Neural cell (in vitro differentiated cells): Measurements from ENCODE around the gene PLXNA3.

Source experiments
- CTCF ChIP-seq: fragments of 450-650 bp; IDR thresholded peaks from 2 replicates; pipeline ENCODE4 v1.5.1; 2014; ENCODE audit warnings: antibody characterized with exemption, mild to moderate bottlenecking, moderate library complexity; ENCODE audit not compliant: poor library complexity, severe bottlenecking
- EP300 ChIP-seq: fragments of 450-650 bp; conservative IDR thresholded peaks from 2 replicates; pipeline ENCODE4 v1.6.1; 2014; ENCODE audit warnings: antibody characterized with exemption, mild to moderate bottlenecking, moderate library complexity; ENCODE audit not compliant: poor library complexity, severe bottlenecking
- POLR2AphosphoS5 ChIP-seq: IDR thresholded peaks from 2 replicates; pipeline ENCODE4 v1.6.1; 2012
- REST ChIP-seq: IDR thresholded peaks from 2 replicates; pipeline ENCODE4 v1.6.1; 2012; ENCODE audit warnings: borderline replicate concordance

- no peak for TF ChIP-seq REST
- TF ChIP-seq POLR2AphosphoS5, result no peak
- no peak for TF ChIP-seq CTCF
- no peak for TF ChIP-seq EP300
These were observed 37.4 kb downstream of the PLXNA3 start for GRCh38 chrX:154495472-154495922.
